ENCODE data around the gene PEAR1.

The PEAR1 gene

DNA sequence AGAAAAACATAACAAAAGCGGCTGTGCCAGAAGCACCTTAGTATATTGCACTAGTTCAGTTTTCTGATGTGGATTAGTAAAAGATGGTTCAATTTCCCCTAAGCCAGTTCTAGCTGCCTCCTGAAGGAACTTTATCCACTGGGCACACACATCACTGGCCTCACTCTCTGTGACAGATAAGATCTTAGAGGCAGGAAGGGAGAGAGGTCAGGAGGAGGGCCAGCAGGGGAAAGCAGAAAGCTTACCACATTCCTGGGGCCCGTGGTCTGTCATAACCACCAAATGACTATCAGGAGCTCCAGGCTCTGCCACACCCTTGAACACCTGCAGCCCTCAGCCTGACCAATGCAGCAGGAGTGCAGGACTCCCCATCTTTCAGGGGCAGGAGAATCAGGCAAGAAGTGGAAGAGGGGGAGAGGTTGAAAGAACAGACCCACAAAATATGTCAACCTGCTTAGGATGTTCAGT is 64.8 kb downstream of the PEAR1 start:
- H3K4me3 ChIP-seq (ENCODE audit: low read depth, low read length): no peak overlapping the region
- no peak for TF ChIP-seq CTCF (IDR thresholded peaks at IDR 0.05; ENCODE audit: low read depth, low read length)

GRCh38 chr1:156959414-156959813 is 65.9 kb downstream of the PEAR1 start:
- no peak for TF ChIP-seq CTCF (IDR thresholded peaks at IDR 0.05; ENCODE audit: low read depth, low read length)

DNA sequence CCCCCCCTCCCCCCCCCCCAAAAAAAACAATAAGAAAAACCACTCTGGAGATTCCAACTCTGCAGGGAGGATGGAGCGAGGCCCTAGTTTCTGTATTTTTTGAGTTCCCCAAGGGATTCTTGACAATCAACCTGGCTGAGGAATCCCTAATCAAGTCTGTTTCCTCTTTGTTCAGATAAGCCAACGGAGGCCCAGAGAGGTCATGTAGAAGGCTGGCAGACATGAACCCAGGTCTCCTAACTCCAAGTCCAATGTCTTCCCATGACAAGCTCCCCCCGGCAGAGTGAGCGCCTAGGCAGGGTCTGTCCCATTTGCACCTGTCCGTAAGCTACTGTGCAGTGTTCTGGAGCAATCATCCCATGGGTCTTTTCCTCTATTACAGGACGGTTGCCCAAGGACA is 66.4 kb downstream of the PEAR1 start:
- H3K4me3 ChIP-seq (ENCODE audit: low read depth, low read length): no peak overlapping the region

More at GRCh38 chr1:156959414-156959813, 65.9 kb downstream of the PEAR1 start:
- no peak overlapping the region for H3K4me3 ChIP-seq (ENCODE audit: low read depth, low read length)

GRCh38 chr1:156961709-156962108 is 68.2 kb downstream of the PEAR1 start:
- no peak for TF ChIP-seq CTCF (IDR thresholded peaks at IDR 0.05; ENCODE audit: low read depth, low read length)
- no peak overlapping the region for H3K4me3 ChIP-seq (ENCODE audit: low read depth, low read length)

More for the DNA sequence above, 66.4 kb downstream of the PEAR1 start:
- no peak for TF ChIP-seq CTCF (IDR thresholded peaks at IDR 0.05; ENCODE audit: low read depth, low read length)

DNA sequence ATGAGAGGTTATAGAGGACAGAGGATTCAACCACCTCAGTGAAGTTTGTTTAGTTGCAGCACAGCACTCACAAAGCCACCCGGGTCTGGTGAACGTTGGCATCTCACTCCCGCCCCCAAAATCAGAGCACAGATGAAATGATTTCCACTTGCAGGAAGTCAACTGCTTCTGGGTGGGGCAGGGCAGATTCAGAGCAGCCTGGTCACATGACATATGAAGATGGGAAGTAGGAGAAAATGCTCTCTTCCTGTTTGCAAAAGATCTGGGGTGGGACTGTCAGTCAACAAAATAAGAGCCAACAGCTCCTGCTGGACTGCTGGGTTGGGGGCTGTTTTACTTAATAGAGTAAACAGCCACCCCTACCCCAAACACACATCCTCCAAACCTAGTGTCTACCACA is 70.1 kb downstream of the PEAR1 start:
- TF ChIP-seq CTCF (IDR thresholded peaks at IDR 0.05; ENCODE audit: low read depth, low read length): no peak
- no peak overlapping the region for H3K4me3 ChIP-seq (ENCODE audit: low read depth, low read length)

- no peak for TF ChIP-seq CTCF (IDR thresholded peaks at IDR 0.05; ENCODE audit: low read depth, low read length)
- H3K4me3 ChIP-seq (ENCODE audit: low read depth, low read length): no peak overlapping the region
Measured at GRCh38 chr1:156964441-156964840, 70.9 kb downstream of the PEAR1 start.

Data from WI38 (cell line).